GM18498 (cell line): ENCODE data around the gene MCTP2.
"Not testable (repeated sequence)": the region's sequence is repeated elsewhere in the genome, so short reads cannot be mapped to it uniquely, and the experiment has no call there.

Experiments
- ATAC-seq: cut with Tn5 transposase; IDR thresholded peaks from one replicate; pipeline ENCODE4 v1.9.1; 2021; ENCODE audit warnings: mild to moderate bottlenecking, moderate library complexity; ENCODE audit not compliant: unreplicated experiment

Gene MCTP2

GRCh38 chr15:94235646-94236045 is 4.3 kb downstream of the MCTP2 start:
- ATAC-seq = no peak

GRCh38 chr15:94236608-94237007 is 5.2 kb downstream of the MCTP2 start:
- ATAC-seq = no peak

GRCh38 chr15:94237903-94238302 is 6.5 kb downstream of the MCTP2 start:
- ATAC-seq = no peak

- ATAC-seq = peak; percentile 81
Measured at GRCh38 chr15:94238539-94239118, 7.3 kb downstream of the MCTP2 start.

GRCh38 chr15:94239474-94239873 is 8.1 kb downstream of the MCTP2 start:
- no peak for ATAC-seq

GRCh38 chr15:94240480-94240879 is 9.1 kb downstream of the MCTP2 start:
- no peak for ATAC-seq

- ATAC-seq = no peak
Measured at GRCh38 chr15:94242257-94242656, 10.9 kb downstream of the MCTP2 start.

- not testable (repeated sequence) for ATAC-seq
Measured at GRCh38 chr15:94243003-94243402, 11.6 kb downstream of the MCTP2 start.

- ATAC-seq = no peak
Measured at GRCh38 chr15:94243418-94243817, 12.1 kb downstream of the MCTP2 start.

GRCh38 chr15:94246016-94246415 is 14.7 kb downstream of the MCTP2 start:
- ATAC-seq = no peak

- no peak for ATAC-seq
Measured at GRCh38 chr15:94247789-94248638, 16.7 kb downstream of the MCTP2 start.

- ATAC-seq = no peak
Measured at GRCh38 chr15:94250801-94251200, 19.4 kb downstream of the MCTP2 start.

GRCh38 chr15:94252223-94252766 is 20.9 kb downstream of the MCTP2 start:
- ATAC-seq = no peak

- ATAC-seq = no peak
Measured at GRCh38 chr15:94252906-94253491, 21.6 kb downstream of the MCTP2 start.

GRCh38 chr15:94253742-94254141 is 22.4 kb downstream of the MCTP2 start:
- ATAC-seq = peak; percentile 52

GRCh38 chr15:94255540-94255939 is 24.2 kb downstream of the MCTP2 start:
- ATAC-seq = no peak

- ATAC-seq = no peak
Measured at GRCh38 chr15:94256511-94256910, 25.1 kb downstream of the MCTP2 start.

GRCh38 chr15:94257776-94258175 is 26.4 kb downstream of the MCTP2 start:
- not testable (repeated sequence) for ATAC-seq

- ATAC-seq = peak; percentile 74
Measured at GRCh38 chr15:94258246-94258645, 26.9 kb downstream of the MCTP2 start.

- ATAC-seq = no peak
Measured at GRCh38 chr15:94259121-94259751, 27.9 kb downstream of the MCTP2 start.

- peak; percentile 38 for ATAC-seq
Measured at GRCh38 chr15:94259863-94260262, 28.5 kb downstream of the MCTP2 start.
